Endodermal cell (in vitro differentiated cells): ENCODE results near the gene PHLDB2. TPM values are rescaled to one million over a fixed set of nuclear protein-coding genes. Genes with fewer than 3 reads are reported as not detected.

Experiments
- DNase-seq: peaks from one replicate; pipeline ENCODE4 v3.0.0-alpha.2; 2017
- H3K27ac ChIP-seq: 2 replicates; pipeline ENCODE4 v1.5.1; 2013; ENCODE audit warnings: mild to moderate bottlenecking, low read depth, low read length, moderate library complexity
- H3K27me3 ChIP-seq: 2 replicates; pipeline ENCODE4 v1.6.1; 2013; ENCODE audit warnings: mild to moderate bottlenecking, low read length, moderate library complexity; ENCODE audit not compliant: insufficient read depth, control insufficient read depth, poor library complexity, severe bottlenecking
- H3K36me3 ChIP-seq: 2 replicates; pipeline ENCODE4 v1.7.0; 2013; ENCODE audit warnings: mild to moderate bottlenecking, low read length, moderate library complexity; ENCODE audit not compliant: control insufficient read depth, insufficient read depth
- H3K4me1 ChIP-seq: one replicate; pipeline ENCODE4 v1.7.0; 2013; ENCODE audit warnings: low read length; ENCODE audit not compliant: control insufficient read depth, insufficient read depth
- H3K4me3 ChIP-seq: 2 replicates; pipeline ENCODE4 v1.5.1; 2013; ENCODE audit warnings: mild to moderate bottlenecking, low read length, moderate library complexity
- H3K9ac ChIP-seq: 2 replicates; pipeline ENCODE4 v1.6.1; 2013; ENCODE audit warnings: mild to moderate bottlenecking, low read length, moderate library complexity; ENCODE audit not compliant: poor library complexity, severe bottlenecking; ENCODE audit errors: extremely low read depth
- H3K9me3 ChIP-seq: 2 replicates; pipeline ENCODE4 v1.6.1; 2013; ENCODE audit warnings: mild to moderate bottlenecking, low read length, moderate library complexity; ENCODE audit not compliant: control insufficient read depth
- H3K27ac Mint-ChIP-seq: 2 replicates; pipeline ENCODE4 v1.8.0; 2020; ENCODE audit warnings: mixed read lengths
- H3K27me3 Mint-ChIP-seq: 2 replicates; pipeline ENCODE4 v1.8.0; 2021; ENCODE audit warnings: mild to moderate bottlenecking, mixed read lengths; ENCODE audit not compliant: insufficient read depth
- H3K36me3 Mint-ChIP-seq: 2 replicates; pipeline ENCODE4 v1.8.0; 2020; ENCODE audit warnings: low read depth, mixed read lengths
- H3K4me1 Mint-ChIP-seq: 2 replicates; pipeline ENCODE4 v1.8.0; 2020; ENCODE audit warnings: mixed read lengths
- H3K4me3 Mint-ChIP-seq: 2 replicates; pipeline ENCODE4 v1.8.0; 2020; ENCODE audit warnings: mild to moderate bottlenecking, moderate library complexity, mixed read lengths
- H3K9me3 Mint-ChIP-seq: 2 replicates; pipeline ENCODE4 v1.8.0; 2020; ENCODE audit warnings: mild to moderate bottlenecking, mixed read lengths
- WGBS, 2 experiments: methylation state at CpG; one replicate each; pipeline versions ENCODE4 v1.1.5 to v1.1.7; 2013; ENCODE audit warnings: missing lambda C conversion rate in 2 of 2, mixed read lengths in 1 of 2; ENCODE audit not compliant: insufficient coverage in 1 of 2, insufficient read length in 1 of 2; 5-methylcytosine and 5-hydroxymethylcytosine counted together
- total RNA-seq, 2 donors: library from RNA; stranded (reverse); fragmentation: NEBNext Ultra II Directional in 1 of 2; extraction: Animal tissue kit (Norgen Biotek cat#: 25700) in 1 of 2; gene quantifications; 2 replicates in 1 of 2; 3 replicates in 1 of 2; pipeline ENCODE4 v1.2.1, GENCODE V29; 2021
- TF ChIP-seq, protein P1 (sequence below): fragments of 200-600 bp; sonication (generic); conservative IDR thresholded peaks from 2 replicates; pipeline ENCODE4 v1.5.0; 2021; ENCODE audit warnings: antibody characterized with exemption, mild to moderate bottlenecking

The PHLDB2 gene
- total RNA-seq, 2 donors from 2014 or later: 59.5 to 67.4 TPM

DNA sequence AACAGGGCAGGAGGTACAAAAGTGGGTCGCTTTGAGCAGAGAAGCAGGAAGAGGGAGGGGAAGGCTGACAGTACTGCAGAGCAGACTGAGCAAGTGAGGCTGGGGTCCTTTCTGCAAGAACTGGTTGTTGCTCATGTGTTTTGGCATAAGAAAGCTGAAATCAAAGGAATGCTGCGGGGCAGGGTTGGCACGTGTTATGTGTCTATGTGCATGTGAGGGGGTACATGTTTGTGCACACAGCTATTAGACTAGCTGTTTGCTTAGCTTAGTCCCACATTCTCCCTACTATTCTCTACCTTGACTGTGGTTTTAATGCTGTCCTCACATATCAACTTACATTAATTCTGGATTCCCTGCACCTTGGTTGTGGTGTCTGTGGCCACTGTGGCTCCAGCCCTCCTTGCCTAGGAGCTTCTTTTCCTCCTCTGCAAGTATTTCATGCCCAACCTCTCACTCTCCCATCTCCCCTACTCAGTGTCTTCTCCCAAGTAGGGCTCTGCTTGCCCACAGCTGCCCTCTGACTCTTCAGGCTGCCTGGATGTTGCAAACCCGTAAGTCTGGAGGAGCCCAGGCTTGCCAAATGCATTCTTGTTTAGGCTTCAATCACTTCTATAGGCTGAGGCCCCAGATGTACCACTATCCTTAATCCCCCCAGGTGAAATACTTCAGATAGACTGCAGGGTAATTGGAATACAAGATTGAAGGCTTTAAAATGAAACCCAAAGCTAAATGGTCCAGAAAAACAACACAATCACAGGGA is 144.4 kb downstream of the PHLDB2 start:
- H3K9me3 ChIP-seq: no peaks in the 10 kb centered on the region
- 94 to 95% methylated on average over 2 to 4 of the region's 4 CpGs for WGBS, 2 experiments
- no peak for DNase-seq
- H3K4me1 ChIP-seq: peaks cover 5% of the 10 kb centered on the region
- H3K27ac ChIP-seq: no peak overlapping the region
- H3K27me3 ChIP-seq: peaks cover 10% of the 10 kb centered on the region
- TF ChIP-seq, protein P1, sequence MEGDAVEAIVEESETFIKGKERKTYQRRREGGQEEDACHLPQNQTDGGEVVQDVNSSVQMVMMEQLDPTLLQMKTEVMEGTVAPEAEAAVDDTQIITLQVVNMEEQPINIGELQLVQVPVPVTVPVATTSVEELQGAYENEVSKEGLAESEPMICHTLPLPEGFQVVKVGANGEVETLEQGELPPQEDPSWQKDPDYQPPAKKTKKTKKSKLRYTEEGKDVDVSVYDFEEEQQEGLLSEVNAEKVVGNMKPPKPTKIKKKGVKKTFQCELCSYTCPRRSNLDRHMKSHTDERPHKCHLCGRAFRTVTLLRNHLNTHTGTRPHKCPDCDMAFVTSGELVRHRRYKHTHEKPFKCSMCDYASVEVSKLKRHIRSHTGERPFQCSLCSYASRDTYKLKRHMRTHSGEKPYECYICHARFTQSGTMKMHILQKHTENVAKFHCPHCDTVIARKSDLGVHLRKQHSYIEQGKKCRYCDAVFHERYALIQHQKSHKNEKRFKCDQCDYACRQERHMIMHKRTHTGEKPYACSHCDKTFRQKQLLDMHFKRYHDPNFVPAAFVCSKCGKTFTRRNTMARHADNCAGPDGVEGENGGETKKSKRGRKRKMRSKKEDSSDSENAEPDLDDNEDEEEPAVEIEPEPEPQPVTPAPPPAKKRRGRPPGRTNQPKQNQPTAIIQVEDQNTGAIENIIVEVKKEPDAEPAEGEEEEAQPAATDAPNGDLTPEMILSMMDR: no peak
- H3K9ac ChIP-seq: no peak overlapping the region
- Mint-ChIP-seq H3K4me1 (peaks cover 17% of the 10 kb centered on the region), H3K36me3 (no peaks in the 10 kb centered on the region), H3K27me3 (peaks cover 28% of the 10 kb centered on the region), H3K27ac (no peak overlapping the region), H3K4me3 (no peak overlapping the region), H3K9me3 (no peaks in the 10 kb centered on the region)
- H3K4me3 ChIP-seq: no peak overlapping the region
- no peaks in the 10 kb centered on the region for H3K36me3 ChIP-seq

DNA sequence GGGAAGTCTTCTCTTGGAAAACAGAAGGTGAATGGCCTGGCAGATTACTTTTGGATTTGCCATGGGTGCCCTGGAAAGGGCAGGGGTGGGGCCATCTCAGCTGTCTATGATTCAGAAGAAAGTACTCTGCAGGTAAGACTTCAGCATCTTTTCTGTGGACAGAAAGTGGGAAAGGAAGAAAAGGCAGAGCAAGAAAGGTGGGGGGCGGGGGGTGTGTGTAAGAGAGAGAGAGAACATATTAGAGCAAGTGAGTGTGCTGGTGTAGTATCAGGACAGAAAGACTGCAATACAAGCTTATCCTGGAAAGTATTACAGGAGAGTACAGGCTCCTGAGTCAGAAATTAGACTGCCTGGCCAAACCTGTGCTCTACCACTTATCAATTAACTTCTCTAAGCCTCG is 145.1 kb downstream of the PHLDB2 start:
- H3K36me3 Mint-ChIP-seq: no peaks in the 10 kb centered on the region
- Histone ChIP-seq H3K27ac (no peak overlapping the region), H3K9ac (no peak overlapping the region), H3K4me1 (peaks cover 3% of the 10 kb centered on the region), H3K36me3 (no peaks in the 10 kb centered on the region), H3K27me3 (peaks cover 8% of the 10 kb centered on the region), H3K4me3 (no peak overlapping the region), H3K9me3 (no peaks in the 10 kb centered on the region)
- H3K4me1 Mint-ChIP-seq: peaks cover 15% of the 10 kb centered on the region
- H3K27me3 Mint-ChIP-seq: peaks cover 22% of the 10 kb centered on the region
- H3K27ac Mint-ChIP-seq: no peak overlapping the region
- DNase-seq: no peak
- WGBS, 2 experiments: 84 to 100% methylated on average over 1 to 2 of the region's 2 CpGs
- no peaks in the 10 kb centered on the region for H3K9me3 Mint-ChIP-seq
- H3K4me3 Mint-ChIP-seq: no peak overlapping the region
- TF ChIP-seq, protein P1: no peak

DNA sequence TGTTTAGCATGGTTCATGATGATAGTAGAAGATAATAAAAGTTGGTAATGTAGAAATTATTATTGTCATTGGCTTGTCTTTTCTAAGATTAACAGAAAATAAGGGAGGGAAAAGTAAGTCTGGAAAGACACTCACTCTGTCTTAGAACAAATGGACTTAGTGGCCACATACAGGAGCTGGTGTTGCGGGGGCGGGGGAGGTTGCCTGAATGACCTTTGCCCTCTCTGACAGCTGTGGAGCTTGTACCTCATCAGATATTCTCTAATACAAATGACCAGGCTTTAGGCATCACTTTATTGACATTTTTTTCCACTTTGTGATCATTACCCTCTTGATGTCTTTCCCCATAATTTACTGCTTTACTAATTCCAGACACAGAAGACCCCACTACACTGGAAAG is 145.6 kb downstream of the PHLDB2 start:
- Histone ChIP-seq H3K9me3 (no peaks in the 10 kb centered on the region), H3K9ac (no peak overlapping the region), H3K4me1 (peaks cover 3% of the 10 kb centered on the region), H3K4me3 (no peak overlapping the region), H3K36me3 (no peaks in the 10 kb centered on the region), H3K27ac (no peak overlapping the region), H3K27me3 (peaks cover 3% of the 10 kb centered on the region)
- Mint-ChIP-seq H3K4me1 (peaks cover 15% of the 10 kb centered on the region), H3K27ac (no peak overlapping the region), H3K9me3 (no peaks in the 10 kb centered on the region), H3K36me3 (no peaks in the 10 kb centered on the region), H3K27me3 (peaks cover 17% of the 10 kb centered on the region), H3K4me3 (no peak overlapping the region)
- TF ChIP-seq, protein P1: no peak
- WGBS, 2 experiments: 86 to 92% methylated on average over 2 of the region's 2 CpGs
- no peak for DNase-seq
